HepG2 (cell line): ENCODE data around the gene GRIN3A. TPM values are rescaled to one million over a fixed set of nuclear protein-coding genes. Genes with fewer than 3 reads are reported as not detected.

ENCODE experiments used
- ATAC-seq: fragments of 200-7000 bp; cut with Tn5 transposase; 3 replicates; pipeline ENCODE4 v1.9.1; 2020; ENCODE audit warnings: mild to moderate bottlenecking, moderate library complexity
- BruUV-seq: library from RNA; stranded (reverse); fragments of 400-500 nt; replicated peaks from 2 replicates; lab custom pipeline; 2021; lab: Mats Ljungman, UMichigan
- CTCF ChIA-PET: fragments of 300-600 bp; formaldehyde crosslinking; extraction: SDS; loops from one replicate; lab custom pipeline; 2021; ENCODE audit warnings: low total read pairs, inconsistent platforms, low intra/inter-chr PET ratio; lab: Yijun Ruan, JAX
- POLR2A ChIA-PET: fragments of 350-600 bp; sonication (Branson Sonifier 250); formaldehyde crosslinking; loops from one replicate; lab custom pipeline; 2020; ENCODE audit warnings: antibody characterized with exemption, inconsistent platforms; lab: Yijun Ruan, JAX
- DNase-seq: peaks from one replicate; pipeline ENCODE4 v3.0.0-alpha.2; 2015; ENCODE audit warnings: low spot score
- FAIRE-seq: peaks from 3 replicates; lab custom pipeline; 2011; peaks lifted over from hg19 to GRCh38; lab: Jason Lieb, UNC
- H2AFZ ChIP-seq: one replicate; pipeline ENCODE4 v1.6.1; 2011; ENCODE audit warnings: low read length, inconsistent platforms
- H3K27ac ChIP-seq: fragments of 300-600 bp; 3 replicates; pipeline ENCODE4 v1.8.0; 2011; ENCODE audit warnings: mixed run types, mild to moderate bottlenecking, mixed read lengths, low read length, inconsistent platforms; ENCODE audit not compliant: insufficient read depth; ENCODE audit errors: extremely low read length
- H3K27me3 ChIP-seq, 2 experiments: fragments of 200-600 bp in 1 of 2; 2 replicates in 1 of 2; 3 replicates in 1 of 2; pipeline versions ENCODE4 v1.6.0 to v1.8.0; 2011; ENCODE audit warnings: low read length in 2 of 2, mild to moderate bottlenecking in 2 of 2, moderate library complexity in 2 of 2, inconsistent platforms in 1 of 2; ENCODE audit not compliant: insufficient read depth in 2 of 2, control insufficient read depth in 1 of 2
- H3K36me3 ChIP-seq, 2 experiments: fragments of 200-600 bp in 1 of 2; replicated peaks in 1 of 2; 2 replicates in 1 of 2; 3 replicates in 1 of 2; pipeline versions ENCODE4 v1.5.1 to v1.8.0; 2011; ENCODE audit warnings: low read length in 2 of 2, inconsistent platforms in 1 of 2; ENCODE audit not compliant: insufficient read depth in 2 of 2, control insufficient read depth in 1 of 2
- H3K4me1 ChIP-seq: 2 replicates; pipeline ENCODE4 v1.5.1; 2012; ENCODE audit warnings: low read length, inconsistent platforms; ENCODE audit not compliant: insufficient read depth
- H3K4me2 ChIP-seq: 2 replicates; pipeline ENCODE4 v1.6.0; 2011; ENCODE audit warnings: low read depth, low read length, inconsistent platforms
- H3K4me3 ChIP-seq, 3 experiments: fragments of 200-600 bp in 1 of 3; sonication (generic), shearing (Covaris generic) in 1 of 3; replicated peaks in 1 of 3; 2 replicates each; pipeline ENCODE4 v1.5.1; 2011 to 2016; ENCODE audit warnings: low read length in 3 of 3, inconsistent platforms in 2 of 3, low read depth in 2 of 3, mild to moderate bottlenecking in 2 of 3, control low read depth in 1 of 3, mixed read lengths in 1 of 3; ENCODE audit not compliant: insufficient read depth in 1 of 3
- H3K79me2 ChIP-seq: one replicate; pipeline ENCODE4 v1.6.1; 2011; ENCODE audit warnings: low read length, inconsistent platforms; ENCODE audit not compliant: insufficient read depth
- H3K9ac ChIP-seq: 2 replicates; pipeline ENCODE4 v1.6.0; 2011; ENCODE audit warnings: mild to moderate bottlenecking, low read depth, low read length, inconsistent platforms; ENCODE audit not compliant: insufficient read depth
- H3K9me3 ChIP-seq: 2 replicates; pipeline ENCODE4 v1.5.1; 2012; ENCODE audit warnings: mild to moderate bottlenecking, low read length
- H4K20me1 ChIP-seq: 2 replicates; pipeline ENCODE4 v1.6.0; 2011; ENCODE audit warnings: inconsistent platforms, mild to moderate bottlenecking, low read length, moderate library complexity; ENCODE audit not compliant: insufficient read depth
- ARID5B ChIP-seq: IDR thresholded peaks from 2 replicates; pipeline ENCODE4 v1.4.0; 2020; ENCODE audit warnings: mild to moderate bottlenecking, missing genetic modification reagents
- CTCF ChIP-seq: sonication (generic); formaldehyde crosslinking; IDR thresholded peaks from 2 replicates; pipeline ENCODE4 v1.5.0; 2020; ENCODE audit warnings: mild to moderate bottlenecking, missing genetic modification reagents, moderate library complexity
- KDM5B ChIP-seq: sonication (generic); formaldehyde crosslinking; IDR thresholded peaks from 2 replicates; pipeline ENCODE4 v1.4.0; 2020; ENCODE audit warnings: missing genetic modification reagents, mild to moderate bottlenecking, borderline replicate concordance
- MAFF ChIP-seq: IDR thresholded peaks from 2 replicates; pipeline ENCODE4 v1.6.1; 2011; ENCODE audit warnings: low read depth, low read length, improper control_type of control experiment
- MAFK ChIP-seq, 2 experiments: IDR thresholded peaks in 1 of 2; conservative IDR thresholded peaks in 1 of 2; 2 replicates each; pipeline ENCODE4 v1.6.1; 2011; ENCODE audit warnings: improper control_type of control experiment in 2 of 2, low read length in 2 of 2
- NCOA1 ChIP-seq: sonication (generic); formaldehyde crosslinking; IDR thresholded peaks from 2 replicates; pipeline ENCODE4 v1.9.0; 2021; ENCODE audit warnings: missing genetic modification reagents
- RAD21 ChIP-seq: fragments of 450-650 bp; formaldehyde crosslinking; IDR thresholded peaks from 2 replicates; pipeline ENCODE4 v1.5.0; 2020; ENCODE audit warnings: mild to moderate bottlenecking
- ZNF225 ChIP-seq: sonication (generic); formaldehyde crosslinking; IDR thresholded peaks from 2 replicates; pipeline ENCODE4 v1.4.0; 2020; ENCODE audit warnings: mild to moderate bottlenecking, missing genetic modification reagents
- ZNF530 ChIP-seq: sonication (generic); formaldehyde crosslinking; IDR thresholded peaks from 2 replicates; pipeline ENCODE4 v1.5.0; 2020; ENCODE audit warnings: low read depth, mild to moderate bottlenecking, missing genetic modification reagents
- ZNF761 ChIP-seq: sonication (generic); formaldehyde crosslinking; conservative IDR thresholded peaks from 2 replicates; pipeline ENCODE4 v1.4.0; 2020; ENCODE audit warnings: mild to moderate bottlenecking, missing genetic modification reagents
- in situ Hi-C: cut with HindIII; loops from 2 replicates; pipeline ENCODE4 v1.10.0; 2017; ENCODE audit warnings: low pct_unique_long_range_greater_than_20kb; ENCODE audit not compliant: extremely low pct_ligation_motif_present
- intact Hi-C: fragments of 100-400 bp; cut with micrococcal nuclease; formaldehyde crosslinking; loops from one replicate; pipeline ENCODE4 v1.10.0; 2022; ENCODE audit not compliant: unreplicated experiment
- polyA plus RNA-seq, 8 experiments: library from polyadenylated mRNA; depleted of rRNA in 3 of 8; stranded (reverse) in 7 of 8; unstranded in 1 of 8; fragments of >200 nt; fragmentation: Illumina TruSeq in 4 of 8; extraction: Trizol in 4 of 8; gene quantifications; 2 replicates each; pipeline versions ENCODE4 v1.2.1 to v1.2.3, GENCODE V29; 2011 to 2016; ENCODE audit warnings: low read depth in 4 of 8, missing spikeins in 1 of 8, mixed read lengths in 1 of 8; ENCODE audit not compliant: insufficient read depth in 1 of 8
- total RNA-seq, 5 experiments: library from RNA; depleted of rRNA; stranded (reverse); fragments of >200 nt; fragmentation: Illumina TruSeq; extraction: Trizol; gene quantifications; 2 replicates each; pipeline ENCODE4 v1.2.3, GENCODE V29; 2016; ENCODE audit warnings: low read depth in 1 of 5

The GRIN3A gene
- total and polyA plus RNA-seq, 2 of the 13 experiments (the other 11 are each of a cell fraction or from before 2014, with no cell fraction given), result not detected

GRCh38 chr9:101530076-101530711, 208.3 kb downstream of the GRIN3A start (continued):
- TF ChIP-seq ARID5B (CRISPR knock-in tag), result no peak
- no peak for TF ChIP-seq ZNF225
- no peak for TF ChIP-seq KDM5B (CRISPR knock-in tag)
- peak; percentile 81 for TF ChIP-seq CTCF
- TF ChIP-seq RAD21, result peak; percentile 47; the same call in 1 of the 2 replicates
- no peak for TF ChIP-seq ZNF530 (CRISPR knock-in tag)
- no peak for TF ChIP-seq NCOA1

GRCh38 chr9:101528015-101528414, 210.4 kb downstream of the GRIN3A start:
- peak; percentile 86 for TF ChIP-seq MAFF
- TF ChIP-seq MAFK (conservative IDR thresholded peaks at IDR 0.05 in 1 of 2, IDR thresholded peaks at IDR 0.05 in 1 of 2; ENCODE audit: low read length in 2 of 2), result peak; percentile 64 to 93
- no peak for TF ChIP-seq ZNF761
- TF ChIP-seq, all 625 proteins: peak for 2
- DNase-seq, result no peak
- CTCF ChIA-PET, result no interaction called here

More at GRCh38 chr9:101528015-101528414, 210.4 kb downstream of the GRIN3A start:
- no peaks in the 10 kb centered on the region for H3K9me3 ChIP-seq
- POLR2A ChIA-PET, result interaction anchor here (1.0 kb wide), 1 partner anchor 82 kb away, joined by 3 read pairs; no protein-coding TSS in a partner anchor
- BruUV-seq, result no TSS peak
- H3K27me3 ChIP-seq, result peaks cover 0 to 6% of the 10 kb centered on the region in 2 experiments; a peak in 2 of 5 replicates
- peaks cover 3% of the 10 kb centered on the region for H3K4me1 ChIP-seq
- H4K20me1 ChIP-seq, result no peaks in the 10 kb centered on the region
- H3K4me3 ChIP-seq, result no peak overlapping the region
- no peak overlapping the region for H3K27ac ChIP-seq
- no peak for FAIRE-seq
- no peaks in the 10 kb centered on the region for H3K36me3 ChIP-seq
- H3K4me2 ChIP-seq, result no peak overlapping the region
- H2AFZ ChIP-seq, result no peak overlapping the region
- intact Hi-C loops, result no loop called here
- no peaks in the 10 kb centered on the region for H3K79me2 ChIP-seq
- no peak overlapping the region for H3K9ac ChIP-seq
- ATAC-seq, result no peak
- in situ Hi-C loops, result loop anchor here (25.0 kb wide), 1 partner anchor 816 kb away; no protein-coding TSS in a partner anchor
